HEK293 (cell line): ENCODE results near the gene CERS5.

Experiments used
- CTCF ChIP-seq: fragments of 450-650 bp; formaldehyde crosslinking; IDR thresholded peaks from 2 replicates; pipeline ENCODE4 v1.5.1; 2016; ENCODE audit warnings: missing biosample characterization, missing genetic modification characterization
- PRDM6 ChIP-seq: fragments of 450-650 bp; formaldehyde crosslinking; IDR thresholded peaks from 2 replicates; pipeline ENCODE4 v1.5.1; 2017; ENCODE audit warnings: missing biosample characterization, missing genetic modification characterization
- REST ChIP-seq: fragments of 450-650 bp; formaldehyde crosslinking; IDR thresholded peaks from 2 replicates; pipeline ENCODE4 v1.5.1; 2016; ENCODE audit warnings: missing biosample characterization, missing genetic modification characterization
- SETDB1 ChIP-seq: IDR thresholded peaks from one replicate; pipeline ENCODE4 v1.6.1; 2017; ENCODE audit warnings: mild to moderate bottlenecking, low read length, moderate library complexity, mixed read lengths; ENCODE audit not compliant: insufficient read length
- TCF7L2 ChIP-seq: IDR thresholded peaks from 2 replicates; pipeline ENCODE4 v1.6.1; 2011; ENCODE audit warnings: low read depth, mild to moderate bottlenecking, inconsistent platforms, low read length, moderate library complexity, borderline replicate concordance
- ZBTB1 ChIP-seq: fragments of 450-650 bp; formaldehyde crosslinking; IDR thresholded peaks from 2 replicates; pipeline ENCODE4 v1.5.1; 2016; ENCODE audit warnings: missing biosample characterization, missing genetic modification characterization
- ZBTB21 ChIP-seq: fragments of 450-650 bp; formaldehyde crosslinking; IDR thresholded peaks from 2 replicates; pipeline ENCODE4 v1.5.1; 2017; ENCODE audit warnings: missing biosample characterization, missing genetic modification characterization
- ZNF184 ChIP-seq: fragments of 450-650 bp; IDR thresholded peaks from 2 replicates; pipeline ENCODE4 v1.5.1; 2018; ENCODE audit warnings: missing biosample characterization, mild to moderate bottlenecking, missing genetic modification characterization
- ZNF266 ChIP-seq: fragments of 450-650 bp; formaldehyde crosslinking; IDR thresholded peaks from 2 replicates; pipeline ENCODE4 v1.5.1; 2016; ENCODE audit warnings: missing biosample characterization, missing genetic modification characterization, low read depth
- ZNF548 ChIP-seq: fragments of 450-650 bp; formaldehyde crosslinking; IDR thresholded peaks from 2 replicates; pipeline ENCODE4 v1.5.1; 2016; ENCODE audit warnings: missing biosample characterization, missing genetic modification characterization
- ZNF776 ChIP-seq: fragments of 450-650 bp; formaldehyde crosslinking; IDR thresholded peaks from 2 replicates; pipeline ENCODE4 v1.5.0; 2017; ENCODE audit warnings: missing biosample characterization, missing genetic modification characterization, borderline replicate concordance
- ZNF777 ChIP-seq: fragments of 450-650 bp; formaldehyde crosslinking; IDR thresholded peaks from 2 replicates; pipeline ENCODE4 v1.5.1; 2017; ENCODE audit warnings: missing biosample characterization, missing genetic modification characterization, borderline replicate concordance
- ZNF791 ChIP-seq: fragments of 450-650 bp; formaldehyde crosslinking; IDR thresholded peaks from 2 replicates; pipeline ENCODE4 v1.5.1; 2016; ENCODE audit warnings: missing biosample characterization, missing genetic modification characterization
- ZNF837 ChIP-seq: fragments of 450-650 bp; formaldehyde crosslinking; IDR thresholded peaks from 2 replicates; pipeline ENCODE4 v1.5.1; 2016; ENCODE audit warnings: missing biosample characterization, missing genetic modification characterization

GRCh38 chr12:50102646-50103309 is 64.4 kb downstream of the CERS5 start:
- TF ChIP-seq ZNF548 (tag by site-specific recombination) (no peak), ZNF777 (no peak), SETDB1 (no peak), CTCF (no peak), ZBTB1 (tag by site-specific recombination) (no peak), REST (tag by site-specific recombination) (no peak), ZNF837 (no peak), PRDM6 (tag by site-specific recombination) (no peak), ZNF184 (no peak), ZNF266 (no peak), TCF7L2 (no peak), ZBTB21 (no peak), ZNF776 (tag by site-specific recombination) (no peak), ZNF791 (no peak)
